Right cardiac atrium (tissue), 5 donors: Measurements from ENCODE around the gene NIT1. TPM values are rescaled to one million over a fixed set of nuclear protein-coding genes. Genes with fewer than 3 reads are reported as not detected.
A peak's percentile ranks its signal among the peaks of the same experiment; 100 is the strongest.

Experiments used
- ATAC-seq, 2 donors: fragments of 200-7000 bp; cut with Tn5 transposase; one replicate each; pipeline versions ENCODE4 v1.8.0 to v1.9.1; 2020; ENCODE audit warnings: moderate library complexity in 2 of 2, mild to moderate bottlenecking in 1 of 2
- DNase-seq, 3 donors: peaks; one replicate each; pipeline ENCODE4 v3.0.0-alpha.2; 2020
- H3K27ac ChIP-seq: one replicate; pipeline ENCODE4 v1.5.1; 2013; ENCODE audit warnings: mild to moderate bottlenecking, low read length, control low read depth, moderate library complexity
- H3K27me3 ChIP-seq: one replicate; pipeline ENCODE4 v1.6.1; 2013; ENCODE audit not compliant: control insufficient read depth, insufficient read depth
- H3K4me1 ChIP-seq: one replicate; pipeline ENCODE4 v1.6.1; 2013; ENCODE audit warnings: low read length; ENCODE audit not compliant: control insufficient read depth, insufficient read depth
- H3K4me3 ChIP-seq: one replicate; pipeline ENCODE4 v1.5.1; 2013; ENCODE audit warnings: low read length, control low read depth
- H3K9me3 ChIP-seq: one replicate; pipeline ENCODE4 v1.6.1; 2013; ENCODE audit warnings: low read length; ENCODE audit not compliant: control insufficient read depth
- WGBS: extraction: QIAGEN DNeasy Blood & Tissue Kit; methylation state at CpG from one replicate; pipeline ENCODE4 v1.1.7; 2013; 5-methylcytosine and 5-hydroxymethylcytosine counted together
- intact Hi-C, 4 donors: fragments of 100-400 bp; cut with DNase I; formaldehyde crosslinking; loops; one replicate each; pipeline versions ENCODE4 v1.11.0 to v1.14.0; 2022 to 2023
- polyA plus RNA-seq: library from polyadenylated mRNA; stranded (reverse); fragments of 200-250 nt; gene quantifications from one replicate; pipeline ENCODE4 v1.2.3, GENCODE V29; 2013
- total RNA-seq, 4 donors: library from RNA; stranded (reverse); fragmentation: NEBNext Ultra II Directional; extraction: Animal tissue kit (Norgen Biotek cat#: 25700); gene quantifications; one replicate each; pipeline ENCODE4 v1.2.1, GENCODE V29; 2021
- donor health status: healthy with polysubstance abuse.
- donor health status: DM: no; HTN: yes; CAD: no.
- donor health status: DM: no; HTN: no; CAD: no.
- donor health status: DM: no; HTN: yes; CAD: no; lungs with severe emphysema.
- donor health status: DM: yes; HTN: yes; CAD: no.

Gene NIT1
- total and polyA plus RNA-seq, 5 donors: 28.0 to 33.5 (median 29.7) TPM

- Histone ChIP-seq H3K4me3 (no peak overlapping the region), H3K27ac (no peak overlapping the region), H3K9me3 (no peaks in the 10 kb centered on the region), H3K27me3 (no peaks in the 10 kb centered on the region), H3K4me1 (no peaks in the 10 kb centered on the region)
- intact Hi-C loops: no loop called here
- 100% methylated on average over 1 of the region's 1 CpG for WGBS
- ATAC-seq (no peak), DNase-seq (no peak)
Observed at GRCh38 chr1:161084597-161084988, 33.3 kb upstream of the NIT1 start.

- intact Hi-C loops: no loop called here
- no peak overlapping the region for H3K4me3 ChIP-seq
- no peak for ATAC-seq
- H3K4me1 ChIP-seq: no peaks in the 10 kb centered on the region
- no peak overlapping the region for H3K27ac ChIP-seq
- H3K9me3 ChIP-seq: no peaks in the 10 kb centered on the region
- no peak for DNase-seq
- no peaks in the 10 kb centered on the region for H3K27me3 ChIP-seq
- 62% methylated on average over 2 of the region's 2 CpGs for WGBS
Observed at GRCh38 chr1:161085165-161085564, 32.7 kb upstream of the NIT1 start.

- no peak overlapping the region for H3K27ac ChIP-seq
- H3K9me3 ChIP-seq: no peaks in the 10 kb centered on the region
- H3K4me3 ChIP-seq: no peak overlapping the region
- intact Hi-C loops: no loop called here
- WGBS: 67% methylated on average over 4 of the region's 4 CpGs
- H3K27me3 ChIP-seq: no peaks in the 10 kb centered on the region
- H3K4me1 ChIP-seq: no peaks in the 10 kb centered on the region
- ATAC-seq: no peak
- DNase-seq: no peak
Observed at GRCh38 chr1:161086457-161086856, 31.4 kb upstream of the NIT1 start.

GRCh38 chr1:161088587-161089110, 29.3 kb upstream of the NIT1 start:
- ATAC-seq: no peak

GRCh38 chr1:161089251-161089924, 28.5 kb upstream of the NIT1 start, which contains the start of gene NECTIN4:
TSS of gene NECTIN4 (minus strand) at chr1:161089558. CDS start at chr1:161089296, 262 bp downstream.
- DNase-seq: no peak
- Histone ChIP-seq H3K27ac (no peak within 1 kb of the TSS), H3K4me3 (no peak within 1 kb of the TSS), H3K27me3 (no peaks in the 10 kb centered on the region), H3K4me1 (no peaks in the 10 kb centered on the region), H3K9me3 (no peaks in the 10 kb centered on the region)
- peak in 1 of 2 donors; percentile 32 for ATAC-seq
- intact Hi-C loops: no loop called here
- 72% methylated on average over 22 of the region's 22 CpGs for WGBS

More at GRCh38 chr1:161088587-161089110, 29.3 kb upstream of the NIT1 start:
- Histone ChIP-seq H3K27ac (no peak overlapping the region), H3K9me3 (no peaks in the 10 kb centered on the region), H3K4me3 (no peak overlapping the region), H3K27me3 (no peaks in the 10 kb centered on the region), H3K4me1 (no peaks in the 10 kb centered on the region)
- 85% methylated on average over 3 of the region's 3 CpGs for WGBS
- intact Hi-C loops: no loop called here
- no peak for DNase-seq

GRCh38 chr1:161089938-161090337, 28.0 kb upstream of the NIT1 start:
- intact Hi-C loops: loop anchor here in 2 of 4 donors (10.0 kb wide), 2 partner anchors 95 to 255 kb away; no protein-coding TSS in a partner anchor
- 95% methylated on average over 5 of the region's 5 CpGs for WGBS

GRCh38 chr1:161090617-161091016, 27.3 kb upstream of the NIT1 start:
- H3K9me3 ChIP-seq: no peaks in the 10 kb centered on the region
- H3K27ac ChIP-seq: no peak overlapping the region
- WGBS: 76% methylated on average over 3 of the region's 3 CpGs
- H3K4me1 ChIP-seq: no peaks in the 10 kb centered on the region
- intact Hi-C loops: loop anchor here in 2 of 4 donors (10.0 kb wide), 2 partner anchors 96 to 256 kb away; no protein-coding TSS in a partner anchor
- no peak overlapping the region for H3K4me3 ChIP-seq
- H3K27me3 ChIP-seq: no peaks in the 10 kb centered on the region
- ATAC-seq (no peak), DNase-seq (no peak)

More at GRCh38 chr1:161089938-161090337, 28.0 kb upstream of the NIT1 start:
- ATAC-seq (no peak), DNase-seq (no peak)
- Histone ChIP-seq H3K4me3 (no peak overlapping the region), H3K27me3 (no peaks in the 10 kb centered on the region), H3K9me3 (no peaks in the 10 kb centered on the region), H3K4me1 (no peaks in the 10 kb centered on the region), H3K27ac (no peak overlapping the region)

- 82% methylated on average over 5 of the region's 5 CpGs for WGBS
Observed at GRCh38 chr1:161091093-161091492, 26.8 kb upstream of the NIT1 start.

GRCh38 chr1:161091796-161092507, 26.0 kb upstream of the NIT1 start:
- DNase-seq (no peak), ATAC-seq (no peak)
- Histone ChIP-seq H3K27me3 (no peaks in the 10 kb centered on the region), H3K9me3 (no peaks in the 10 kb centered on the region), H3K4me1 (no peaks in the 10 kb centered on the region), H3K27ac (no peak overlapping the region), H3K4me3 (no peak overlapping the region)
- WGBS: 90% methylated on average over 7 of the region's 7 CpGs
- intact Hi-C loops: loop anchor here in 2 of 4 donors (10.0 kb wide), 2 partner anchors 97 to 257 kb away; no protein-coding TSS in a partner anchor

More at GRCh38 chr1:161091093-161091492, 26.8 kb upstream of the NIT1 start:
- no peaks in the 10 kb centered on the region for H3K4me1 ChIP-seq
- H3K9me3 ChIP-seq: no peaks in the 10 kb centered on the region
- intact Hi-C loops: loop anchor here in 2 of 4 donors (10.0 kb wide), 2 partner anchors 96 to 256 kb away; no protein-coding TSS in a partner anchor
- H3K27ac ChIP-seq: no peak overlapping the region
- DNase-seq: no peak
- no peak overlapping the region for H3K4me3 ChIP-seq
- no peaks in the 10 kb centered on the region for H3K27me3 ChIP-seq
- no peak for ATAC-seq

GRCh38 chr1:161092621-161093028, 25.3 kb upstream of the NIT1 start:
- 86% methylated on average over 3 of the region's 3 CpGs for WGBS
- Histone ChIP-seq H3K4me3 (no peak overlapping the region), H3K27ac (no peak overlapping the region), H3K9me3 (no peaks in the 10 kb centered on the region), H3K4me1 (no peaks in the 10 kb centered on the region), H3K27me3 (no peaks in the 10 kb centered on the region)
- DNase-seq (no peak), ATAC-seq (no peak)
- intact Hi-C loops: loop anchor here in 2 of 4 donors (10.0 kb wide), 2 partner anchors 98 to 258 kb away; no protein-coding TSS in a partner anchor

GRCh38 chr1:161094481-161094880, 23.4 kb upstream of the NIT1 start:
- Histone ChIP-seq H3K9me3 (no peaks in the 10 kb centered on the region), H3K27me3 (no peaks in the 10 kb centered on the region), H3K4me1 (peaks cover 5% of the 10 kb centered on the region), H3K4me3 (no peak overlapping the region), H3K27ac (no peak overlapping the region)
- ATAC-seq (no peak), DNase-seq (no peak)
- 97% methylated on average over 14 of the region's 14 CpGs for WGBS
- intact Hi-C loops: loop anchor here in 2 of 4 donors (10.0 kb wide), 2 partner anchors 100 to 260 kb away; no protein-coding TSS in a partner anchor
